HG02588 (cell line): ENCODE measurements around the gene VPS52.

Experiments used
- ATAC-seq: cut with Tn5 transposase; IDR thresholded peaks from one replicate; pipeline ENCODE4 v1.9.1; 2021; ENCODE audit warnings: mild to moderate bottlenecking, moderate library complexity; ENCODE audit not compliant: unreplicated experiment

The VPS52 gene

DNA sequence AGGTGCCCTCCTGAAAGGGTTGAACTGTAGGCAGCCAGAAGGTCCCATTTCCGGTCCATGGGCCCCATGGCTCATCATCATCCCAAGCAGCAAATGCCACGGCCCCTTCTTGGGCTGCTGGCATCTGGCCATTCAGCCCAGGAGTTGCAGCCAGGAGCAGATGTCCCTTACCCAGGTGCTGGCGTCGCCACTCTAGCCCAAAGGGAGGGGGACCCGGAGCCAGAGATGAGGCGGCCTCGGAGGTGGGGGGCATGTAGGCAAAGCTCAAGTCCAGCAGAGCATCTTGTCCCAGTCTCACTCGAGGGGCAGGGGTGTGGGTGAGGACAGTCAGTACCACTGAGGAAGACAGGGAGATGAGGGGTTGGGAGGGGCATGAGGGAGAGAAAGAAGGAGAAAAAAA, 33.4 kb upstream of the VPS52 start:
- ATAC-seq = no peak

DNA sequence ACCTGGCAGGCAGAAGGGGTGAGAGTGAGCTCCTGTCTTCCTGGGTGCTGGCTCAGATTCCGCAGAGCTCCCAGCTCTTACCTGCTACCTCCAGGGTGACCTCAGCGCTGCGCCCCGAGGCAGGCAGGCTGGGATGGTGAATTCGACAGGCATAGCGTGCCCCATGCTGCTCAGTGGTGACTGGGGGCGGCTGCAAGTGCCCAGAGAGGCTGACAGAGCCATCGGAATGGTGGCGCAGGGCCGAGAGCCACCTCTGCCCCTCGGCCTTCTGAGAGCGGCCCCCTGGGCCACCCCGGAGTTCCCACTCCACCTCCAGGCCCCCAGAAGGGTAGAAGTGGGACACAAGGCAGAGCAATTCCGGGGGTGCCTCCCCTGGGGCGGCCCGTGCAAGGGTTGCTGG, 32.5 kb upstream of the VPS52 start:
- ATAC-seq = no peak

DNA sequence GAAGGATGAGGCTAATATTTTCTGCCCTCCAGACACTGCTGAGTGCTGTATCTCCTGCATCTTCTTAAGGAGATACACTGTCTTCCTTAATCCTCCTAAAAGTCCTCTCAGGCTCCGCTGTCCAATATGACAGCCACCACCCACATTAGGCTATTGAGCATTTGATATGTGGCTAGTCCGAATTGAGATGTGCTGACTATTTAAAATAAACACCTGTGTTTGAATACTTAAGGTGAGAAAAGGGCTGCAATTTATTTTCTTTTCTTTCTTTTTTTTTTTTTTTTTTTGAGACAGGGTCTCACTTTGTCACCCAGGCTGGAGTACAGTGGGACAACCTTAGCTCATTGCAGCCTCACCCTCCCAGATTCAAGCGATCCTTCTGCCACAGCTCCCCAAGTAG, 30.2 kb upstream of the VPS52 start:
- no peak for ATAC-seq

DNA sequence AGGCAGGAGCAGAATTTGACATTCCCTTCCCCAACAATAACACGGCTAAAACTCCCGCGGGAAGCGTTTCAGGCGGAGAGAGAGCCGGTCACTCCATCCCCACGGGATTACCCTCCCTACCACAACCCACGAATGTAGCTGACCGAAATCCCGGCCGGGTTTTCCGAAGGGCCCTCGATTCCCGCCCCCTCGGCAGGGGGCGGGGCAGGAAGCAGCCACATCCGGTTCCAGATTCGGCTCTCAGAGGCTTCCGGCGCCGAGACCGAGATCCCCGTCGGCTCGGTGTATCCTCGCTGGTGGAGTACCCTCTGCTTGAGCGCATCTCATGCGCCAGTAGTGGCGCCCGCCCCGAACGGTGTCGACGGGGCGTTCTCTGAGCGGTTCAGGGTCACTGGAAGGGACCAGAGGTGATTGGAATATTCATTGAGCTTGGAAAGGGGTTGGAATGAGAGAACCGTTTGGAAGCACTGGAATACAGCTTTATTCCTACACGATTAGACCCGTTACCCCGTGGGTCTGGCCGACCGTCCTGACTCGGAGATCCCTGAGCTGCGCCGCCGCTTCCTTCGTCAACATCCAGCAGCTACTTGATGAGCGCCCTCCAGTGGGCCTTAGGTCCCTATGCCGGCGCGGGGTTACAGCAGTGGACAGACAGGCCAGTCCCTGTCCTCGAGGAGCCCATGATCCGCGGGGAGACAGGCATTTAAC, 27.7 kb upstream of the VPS52 start:
- peak; percentile 75 for ATAC-seq

DNA sequence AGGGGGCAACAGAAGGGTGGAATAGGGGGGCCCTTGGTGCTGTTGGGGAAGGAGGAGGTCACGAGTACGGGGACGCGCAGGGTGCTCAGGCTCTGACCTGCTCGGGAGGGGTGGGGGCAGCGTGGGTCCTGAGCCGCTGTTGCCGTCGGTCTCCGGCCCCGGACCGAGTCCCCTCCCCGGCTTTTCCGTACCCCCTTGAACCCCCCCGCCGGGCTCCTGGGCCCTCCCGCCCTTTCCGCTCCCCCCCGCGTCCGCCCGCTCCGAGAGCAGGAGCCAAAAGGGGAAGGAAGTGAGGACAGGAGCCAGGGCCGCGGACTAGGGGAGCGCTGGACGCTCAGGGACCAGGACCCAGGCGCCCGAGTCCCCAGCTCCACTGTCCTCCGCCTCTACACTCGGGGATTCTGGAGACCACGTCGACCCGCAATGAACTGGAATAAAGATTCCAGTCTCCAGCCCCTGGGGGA, 27.1 kb upstream of the VPS52 start, which contains the start of gene RGL2:
Gene RGL2, minus strand, starts transcription at position 170 of the 464 bp plus-strand sequence. CDS start 332 bp downstream, outside the sequence.
- peak; percentile 16 for ATAC-seq

DNA sequence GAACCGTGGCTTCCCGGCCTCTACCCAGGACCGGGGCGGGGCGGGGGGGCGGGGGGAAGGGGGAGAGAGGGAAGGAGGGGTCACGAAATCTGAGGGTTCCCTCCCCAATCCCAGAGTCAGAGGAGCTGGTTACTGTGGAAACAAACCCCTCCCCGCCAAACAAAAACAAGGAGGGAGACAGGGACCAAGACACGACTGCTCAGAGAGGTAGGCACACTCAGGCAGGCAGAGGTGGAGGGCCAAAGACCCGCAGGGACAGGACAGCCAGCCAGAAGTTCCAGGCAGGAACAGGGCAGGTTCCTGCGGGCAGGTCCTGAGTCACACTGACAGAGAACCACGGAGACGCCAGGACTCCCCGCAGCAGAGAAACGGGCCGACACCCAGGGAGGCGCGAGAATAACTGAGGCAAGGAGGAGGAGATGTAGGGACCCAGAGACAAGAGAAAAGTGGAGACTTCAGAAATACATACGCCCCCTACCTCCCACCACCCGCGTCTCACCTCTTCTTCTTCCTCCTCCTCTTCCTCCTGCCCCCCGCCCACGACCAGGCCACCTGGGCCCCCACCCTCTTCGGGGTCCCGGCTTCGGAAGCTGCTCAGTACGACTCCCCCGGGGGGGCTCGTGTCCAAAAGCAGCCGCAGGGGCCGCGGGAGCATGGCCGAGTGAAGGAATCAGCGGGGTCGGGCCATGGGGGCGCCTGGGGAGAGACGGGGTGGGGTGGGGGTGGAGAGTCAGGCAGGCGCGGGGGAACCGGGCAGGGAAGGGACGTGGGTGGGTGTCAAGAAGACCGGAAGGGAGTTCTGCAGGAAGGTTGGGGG, 26.5 kb upstream of the VPS52 start:
- no peak for ATAC-seq

DNA sequence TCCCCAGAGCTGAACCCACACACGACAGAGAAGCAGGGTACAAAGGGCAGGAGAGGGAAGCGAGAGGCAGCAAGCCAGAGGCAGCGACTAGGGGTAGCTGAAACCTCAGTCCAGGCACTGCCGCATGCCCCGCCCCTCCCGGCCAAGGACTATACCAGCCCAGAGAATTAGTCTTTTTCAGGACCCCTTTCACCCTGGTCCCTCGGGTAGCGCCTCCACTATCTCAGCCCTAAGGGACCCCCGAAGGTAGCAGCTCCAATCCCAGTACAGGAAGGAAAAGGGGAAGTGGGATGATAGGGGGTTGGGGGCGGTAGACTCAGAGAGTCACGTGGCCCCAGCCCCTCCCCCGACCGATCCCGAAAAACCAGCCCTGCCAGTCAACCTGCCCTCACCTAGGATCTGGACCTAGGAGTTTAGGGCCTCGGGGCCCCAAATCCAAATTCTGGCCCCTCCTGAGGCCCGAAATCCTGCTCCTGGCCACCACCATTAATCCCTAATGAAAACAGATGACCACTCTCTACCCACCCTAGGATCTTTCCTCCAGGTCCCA, 25.8 kb upstream of the VPS52 start:
- no peak for ATAC-seq

DNA sequence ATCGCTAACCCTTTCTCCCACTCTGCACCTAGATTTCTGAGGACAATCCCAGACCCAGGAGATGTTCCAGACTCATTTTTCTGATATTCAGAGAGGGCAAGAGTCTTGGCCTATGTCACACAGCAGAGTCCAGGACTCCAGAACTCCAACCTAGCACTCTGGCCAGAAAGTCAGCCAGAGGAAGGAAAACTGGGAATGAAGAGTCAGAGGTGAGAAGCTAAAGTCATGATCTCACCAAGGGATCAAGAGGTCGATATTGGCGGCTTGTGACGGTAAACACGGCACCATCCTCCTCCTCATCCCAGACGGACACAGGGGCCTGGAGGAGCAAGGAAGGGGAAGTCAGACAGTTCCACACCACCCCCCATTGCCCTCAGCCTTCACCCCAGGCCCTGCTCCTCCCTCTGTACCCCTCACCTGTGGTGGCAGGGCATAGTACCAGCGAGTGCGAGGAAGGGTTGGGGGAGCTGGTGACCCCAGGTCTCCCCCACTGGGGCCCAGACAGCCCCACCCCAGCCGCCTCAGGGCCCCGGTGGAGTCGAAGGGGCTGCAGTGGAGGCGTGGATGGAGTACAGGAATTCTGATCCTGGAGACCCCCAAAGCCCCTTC, 25.2 kb upstream of the VPS52 start:
- no peak for ATAC-seq

DNA sequence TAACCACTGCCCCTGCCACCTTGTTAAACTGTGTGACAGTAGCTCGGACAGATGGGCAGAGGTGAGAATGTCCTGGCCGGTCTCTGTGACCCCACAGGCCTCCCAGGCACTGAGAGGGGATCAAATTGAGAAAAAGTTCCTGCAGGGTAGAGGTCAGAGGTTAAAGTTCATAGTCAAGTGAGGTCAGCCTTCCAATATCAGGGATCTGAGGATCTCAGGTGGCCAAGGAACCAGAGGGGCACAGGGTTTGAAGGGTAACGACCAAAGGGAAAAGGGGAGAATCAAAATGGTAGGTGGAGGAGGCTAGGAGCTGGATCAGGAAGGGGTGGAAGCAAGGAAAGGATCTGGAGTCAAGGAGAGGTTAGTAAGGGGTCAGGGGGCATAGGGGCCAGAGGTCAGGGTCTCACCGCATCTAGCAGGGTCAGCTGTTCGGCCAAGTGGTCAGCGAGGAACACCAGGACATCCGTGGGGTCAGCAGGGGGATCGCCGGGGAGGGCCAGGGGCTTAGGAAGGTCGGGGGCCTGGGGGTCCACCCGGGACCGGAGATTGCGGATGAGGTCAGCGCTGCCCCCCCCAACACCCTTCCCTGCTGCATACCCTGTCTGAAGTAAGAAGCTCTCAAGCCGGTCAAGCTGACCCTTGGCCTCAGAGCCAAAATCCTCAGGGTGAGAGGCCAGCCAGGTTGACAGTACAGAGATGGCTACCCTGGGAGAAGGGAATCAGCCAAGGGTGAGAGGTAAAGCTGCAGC, 24.1 kb upstream of the VPS52 start:
- ATAC-seq = no peak

DNA sequence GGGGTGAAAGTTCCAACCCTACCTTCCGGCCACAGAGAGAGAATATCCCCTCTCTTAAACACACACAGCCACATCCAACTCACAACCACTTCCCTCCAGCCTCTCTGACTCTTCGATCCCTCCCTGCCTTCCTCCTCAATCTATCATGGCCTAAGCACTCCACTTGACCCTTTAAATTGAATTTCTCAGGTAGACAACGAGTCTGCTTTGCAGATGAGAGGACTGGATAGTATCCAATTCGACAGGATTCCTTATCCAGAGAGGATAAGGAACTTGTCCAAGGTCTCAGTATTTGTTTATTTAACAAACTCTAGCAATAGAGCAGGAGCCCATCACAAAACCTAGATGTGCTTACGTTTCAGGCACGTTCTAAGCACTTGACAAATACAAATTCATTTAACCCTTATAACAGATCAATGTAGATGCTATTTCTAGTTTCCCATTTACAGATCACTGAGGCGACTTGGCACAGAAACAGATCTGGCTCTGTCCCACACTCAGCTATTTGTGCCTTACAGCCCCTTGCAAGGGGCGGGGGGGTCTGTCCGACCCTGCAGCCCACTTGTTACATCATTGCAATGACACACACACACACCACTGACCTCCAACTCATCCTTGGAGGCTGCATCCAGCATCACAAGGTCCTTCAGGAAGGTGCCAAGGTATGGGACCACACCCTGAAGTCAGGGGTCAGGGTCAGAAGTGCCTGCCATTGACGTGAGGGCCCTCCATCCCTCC, 22.6 kb upstream of the VPS52 start:
- ATAC-seq = no peak

DNA sequence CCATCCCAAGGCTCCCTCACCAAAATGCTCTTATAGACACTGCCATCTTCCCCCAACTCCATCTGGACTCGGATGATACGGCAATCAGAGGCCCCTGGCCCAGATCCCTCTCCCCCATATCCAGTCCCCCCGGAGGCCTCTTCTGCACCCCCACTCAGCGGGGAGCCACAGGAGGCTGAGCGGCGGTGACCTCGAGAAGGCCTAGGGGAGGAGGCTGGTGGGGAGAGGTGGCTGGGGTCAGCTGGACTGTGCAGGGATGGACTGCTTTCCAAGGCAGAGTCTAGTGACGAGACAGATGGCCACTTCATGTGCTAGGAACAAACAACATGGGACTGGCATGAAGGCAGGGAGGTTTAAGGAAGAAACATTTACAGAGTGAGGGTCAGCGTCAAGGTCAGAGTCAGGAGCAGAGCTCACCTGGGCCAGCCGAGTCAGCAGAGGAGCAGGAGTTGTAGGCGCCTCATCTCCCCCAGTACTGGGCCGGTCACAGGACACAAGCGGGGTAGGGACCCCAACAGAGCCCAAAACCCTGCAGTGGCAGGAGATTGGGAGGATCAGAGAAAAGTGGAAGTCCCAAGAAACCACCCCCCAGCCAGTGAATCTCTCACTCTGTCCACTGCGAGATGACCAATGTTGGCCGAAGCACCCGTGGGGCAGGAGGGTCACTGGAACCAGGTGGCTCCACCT, 21.5 kb upstream of the VPS52 start:
- ATAC-seq = no peak

DNA sequence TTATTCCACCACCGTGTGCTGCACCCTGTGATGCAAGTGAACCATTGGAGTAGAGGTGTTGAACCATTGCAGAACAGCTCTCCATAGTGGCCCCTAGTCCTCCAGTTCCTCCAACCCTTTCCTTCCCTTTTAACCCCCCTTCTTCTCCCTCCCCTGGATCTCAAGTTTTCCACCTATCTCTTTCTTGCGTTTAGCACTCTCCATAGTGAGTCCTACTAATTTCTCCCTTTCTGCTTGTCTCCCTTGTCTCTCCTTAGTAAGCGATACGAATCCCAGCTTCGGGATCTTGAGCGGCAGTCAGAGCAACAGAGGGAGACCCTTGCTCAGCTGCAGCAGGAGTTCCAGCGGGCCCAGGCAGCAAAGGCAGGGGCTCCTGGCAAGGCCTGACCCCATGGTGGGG, 18.8 kb upstream of the VPS52 start:
- no peak for ATAC-seq

DNA sequence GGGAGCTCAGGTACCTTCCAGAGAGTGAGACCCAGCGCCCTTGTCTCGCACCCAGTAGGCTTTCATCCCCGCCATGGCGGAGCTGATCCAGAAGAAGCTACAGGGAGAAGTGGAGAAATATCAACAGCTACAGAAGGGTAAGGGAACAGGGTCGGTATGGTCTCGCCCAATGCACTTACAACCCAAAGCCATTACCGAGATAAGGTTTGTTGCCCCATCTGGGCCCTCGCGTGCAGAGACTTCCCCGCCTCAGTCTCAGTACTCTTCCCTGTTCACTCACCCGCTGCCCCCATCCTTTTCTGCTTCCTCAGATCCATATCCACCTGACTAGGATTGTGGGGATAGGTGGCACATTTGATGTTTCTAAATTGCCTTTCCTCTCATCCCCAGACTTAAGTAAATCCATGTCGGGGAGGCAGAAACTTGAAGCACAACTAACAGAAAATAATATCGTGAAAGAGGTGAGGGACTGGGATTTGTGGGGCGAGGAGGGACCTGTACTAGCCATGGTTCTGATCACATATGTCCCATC, 18.2 kb upstream of the VPS52 start:
- peak; percentile 7 for ATAC-seq

DNA sequence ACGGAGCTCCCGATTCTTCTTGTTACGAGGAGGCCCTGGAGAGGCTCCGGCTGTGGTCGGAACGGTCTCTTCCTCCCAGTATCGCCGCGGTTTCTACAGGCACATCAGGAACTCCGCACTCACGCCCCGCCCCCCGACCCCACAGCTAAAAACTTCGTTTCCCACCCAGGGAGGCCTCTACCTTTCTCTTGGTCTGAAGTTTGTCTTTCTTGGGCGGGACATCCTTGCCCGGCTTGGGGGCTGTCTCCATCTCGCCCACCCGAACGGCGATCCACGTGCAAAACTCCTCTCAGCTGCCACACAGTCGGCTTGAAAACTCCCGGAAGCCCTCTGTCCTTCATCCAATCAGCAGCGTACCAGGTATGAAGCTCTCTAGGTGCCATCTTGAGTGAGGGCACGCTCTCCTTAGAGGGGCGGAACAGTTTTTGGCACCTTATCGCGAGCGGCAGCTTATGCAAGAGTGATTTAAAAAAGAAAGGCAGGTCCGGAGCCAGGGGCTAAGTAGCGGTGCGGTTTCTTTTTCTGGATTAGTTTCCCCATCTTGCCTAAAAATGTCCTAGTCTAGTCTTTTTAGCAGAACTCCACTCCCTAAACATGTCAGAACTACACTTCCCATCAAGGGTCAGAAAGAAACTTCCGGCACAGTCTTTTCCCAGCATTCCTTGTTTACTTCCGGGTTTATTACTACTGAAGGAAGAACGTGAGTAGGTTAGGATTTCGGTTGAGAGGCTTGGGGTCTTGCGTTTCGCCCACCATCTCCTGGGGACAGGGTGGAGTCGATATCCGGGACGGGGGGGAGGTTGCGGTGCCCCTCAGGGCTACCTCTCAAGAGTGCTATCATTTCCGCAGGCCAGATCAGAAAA, 17.5 kb upstream of the VPS52 start, which contains the start of the genes PFDN6 and WDR46:
Gene PFDN6, plus strand, starts transcription at position 681 of the 863 bp plus-strand sequence. CDS start 256 bp downstream, outside the sequence.
Gene WDR46, minus strand, starts transcription at position 319 of the 863 bp plus-strand sequence. Its CDS starts 69 bp downstream, at position 250.
- peak; percentile 81 for ATAC-seq

DNA sequence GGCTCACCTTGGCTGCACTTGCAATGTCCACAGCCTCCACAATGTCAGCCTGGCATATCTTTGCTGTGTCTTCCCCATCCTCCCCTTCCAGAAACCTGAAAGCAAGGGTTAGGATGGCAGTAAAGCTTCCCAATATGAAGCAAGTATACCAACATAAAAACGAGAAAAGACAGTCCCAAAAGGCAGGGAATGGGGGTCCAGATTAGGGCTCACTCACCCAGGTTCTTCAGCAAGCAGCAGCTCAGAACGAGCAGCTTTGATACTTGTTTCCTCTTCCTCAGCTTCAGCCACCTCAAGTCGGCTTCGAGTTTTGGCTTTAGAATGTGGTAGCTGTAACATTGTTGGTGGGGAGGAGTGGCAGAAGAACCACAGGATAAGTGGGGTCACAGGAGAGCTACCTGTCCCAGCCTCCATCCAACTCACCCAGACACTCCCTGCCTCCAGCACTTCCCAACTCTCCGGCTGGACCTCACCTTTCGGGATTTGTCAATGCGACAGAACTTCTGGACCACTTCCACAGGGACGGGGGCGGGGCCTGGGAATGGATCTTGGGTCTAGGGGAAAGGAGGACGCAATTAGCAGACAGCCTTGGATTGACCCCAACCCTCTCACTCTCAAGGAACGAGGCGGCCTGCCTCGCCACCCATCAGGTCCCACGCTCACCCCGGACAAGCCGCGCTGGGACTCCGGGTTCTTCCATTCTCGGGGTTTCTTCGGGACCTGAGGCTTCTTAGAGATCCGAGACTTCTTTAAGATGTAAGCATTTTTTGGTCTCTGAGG, 16.7 kb upstream of the VPS52 start:
- no peak for ATAC-seq

DNA sequence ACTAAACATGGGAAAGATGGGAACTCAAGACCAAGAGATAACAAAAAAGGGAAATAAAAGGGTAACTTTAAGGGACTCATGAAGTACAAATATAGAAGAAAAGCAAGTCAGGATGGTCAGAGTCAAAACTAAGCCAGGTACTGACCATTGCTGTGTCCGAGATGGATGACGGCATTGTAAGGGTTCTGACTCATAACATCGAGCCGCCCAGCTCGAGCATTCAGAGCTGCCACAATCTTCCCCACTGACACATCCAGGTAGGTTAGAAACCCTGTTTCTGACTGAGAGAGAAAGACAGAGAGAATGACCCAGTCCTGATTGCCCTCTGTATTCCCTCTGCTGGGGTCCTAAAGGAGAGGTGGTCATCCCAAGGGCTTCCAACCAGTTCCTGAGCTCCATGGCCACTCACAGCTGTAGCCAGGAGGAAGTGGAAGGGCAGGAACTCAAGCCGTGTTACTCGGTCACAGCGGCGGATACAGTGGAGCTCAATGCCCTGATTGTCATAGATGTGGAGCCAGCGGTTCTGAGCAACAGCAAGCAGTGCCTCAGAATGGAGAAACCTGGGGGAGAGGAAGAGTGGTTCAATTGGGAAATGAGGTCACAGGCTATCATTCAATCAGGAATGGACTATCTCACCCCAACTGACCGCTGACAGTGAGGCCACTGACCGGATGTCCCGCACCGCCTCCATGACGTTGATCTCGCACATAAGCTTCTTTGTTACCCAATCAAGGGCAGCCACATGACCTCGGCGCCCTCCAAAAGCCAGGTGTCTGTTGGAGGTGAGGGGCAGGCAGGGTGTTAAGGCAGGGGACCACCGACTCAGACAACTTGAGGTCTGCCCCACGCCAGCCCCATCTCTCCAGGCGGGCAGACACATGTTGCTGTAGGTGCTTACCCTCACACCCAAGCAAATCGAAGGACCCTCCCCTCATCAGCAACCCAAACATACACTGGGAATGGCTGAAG, 15.6 kb upstream of the VPS52 start:
- ATAC-seq = no peak
